Memory B cell (primary cell): ENCODE data around the gene INSIG2.

ENCODE experiments used
- ATAC-seq: fragments of 150-1000 bp; cut with Tn5 transposase; 2 replicates; pipeline ENCODE4 v1.10.0; 2021; ENCODE audit warnings: low read depth, mild to moderate bottlenecking, moderate library complexity
- DNase-seq, 2 donors: peaks; one replicate each; pipeline ENCODE4 v3.0.0; 2022; ENCODE audit warnings: low spot score in 2 of 2
- H3K27ac Mint-ChIP-seq: one replicate; pipeline ENCODE4 v1.8.0; 2022; ENCODE audit warnings: mild to moderate bottlenecking, moderate library complexity, mixed read lengths
- H3K27me3 Mint-ChIP-seq: one replicate; pipeline ENCODE4 v1.8.0; 2022; ENCODE audit warnings: mixed read lengths
- H3K36me3 Mint-ChIP-seq: one replicate; pipeline ENCODE4 v1.8.0; 2022; ENCODE audit warnings: mild to moderate bottlenecking, mixed read lengths
- H3K4me1 Mint-ChIP-seq: one replicate; pipeline ENCODE4 v1.8.0; 2022; ENCODE audit warnings: mixed read lengths
- H3K4me3 Mint-ChIP-seq: one replicate; pipeline ENCODE4 v1.8.0; 2022; ENCODE audit warnings: mild to moderate bottlenecking, moderate library complexity, mixed read lengths
- H3K9me3 Mint-ChIP-seq: one replicate; pipeline ENCODE4 v1.8.0; 2022; ENCODE audit warnings: mixed read lengths

Gene INSIG2

GRCh38 chr2:118102433-118103082 is 14.3 kb downstream of the INSIG2 start:
- ATAC-seq: no peak

GRCh38 chr2:118103951-118104940 is 16.0 kb downstream of the INSIG2 start:
- Mint-ChIP-seq H3K27me3 (no peaks in the 10 kb centered on the region), H3K36me3 (peaks cover 40% of the 10 kb centered on the region), H3K4me3 (no peak overlapping the region), H3K4me1 (peaks cover 3% of the 10 kb centered on the region), H3K9me3 (no peaks in the 10 kb centered on the region), H3K27ac (peak overlapping the region; percentile 58)
- ATAC-seq: peak; percentile 51
- no peak for DNase-seq

More at GRCh38 chr2:118102433-118103082, 14.3 kb downstream of the INSIG2 start:
- Mint-ChIP-seq H3K27me3 (no peaks in the 10 kb centered on the region), H3K27ac (no peak overlapping the region), H3K4me3 (no peak overlapping the region), H3K9me3 (no peaks in the 10 kb centered on the region), H3K36me3 (peaks cover 43% of the 10 kb centered on the region), H3K4me1 (peaks cover 12% of the 10 kb centered on the region)
- DNase-seq: no peak

DNA sequence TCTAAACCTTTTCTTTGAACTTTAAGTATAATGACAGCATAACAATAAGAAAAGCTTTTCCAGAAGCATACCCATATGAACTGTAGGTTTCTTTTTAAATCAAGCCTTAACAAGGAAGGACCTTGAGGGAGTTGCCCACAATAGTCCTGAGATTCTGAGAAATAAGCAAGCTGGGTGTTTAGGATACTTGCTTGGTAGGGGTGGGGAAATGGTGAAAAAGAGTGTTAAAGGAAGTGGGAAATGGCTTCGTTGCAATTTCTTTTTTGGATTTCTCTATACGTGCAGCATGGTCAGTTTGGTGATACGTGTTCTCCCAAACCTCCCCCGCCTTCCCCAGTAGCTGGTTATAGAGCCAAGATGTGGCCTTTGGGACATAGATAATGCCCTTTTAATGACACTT is 17.2 kb downstream of the INSIG2 start:
- no peaks in the 10 kb centered on the region for H3K27me3 Mint-ChIP-seq
- H3K4me3 Mint-ChIP-seq: no peak overlapping the region
- no peak for ATAC-seq
- DNase-seq: no peak
- H3K4me1 Mint-ChIP-seq: peaks cover 3% of the 10 kb centered on the region
- peaks cover 38% of the 10 kb centered on the region for H3K36me3 Mint-ChIP-seq
- H3K27ac Mint-ChIP-seq: no peak overlapping the region
- no peaks in the 10 kb centered on the region for H3K9me3 Mint-ChIP-seq

DNA sequence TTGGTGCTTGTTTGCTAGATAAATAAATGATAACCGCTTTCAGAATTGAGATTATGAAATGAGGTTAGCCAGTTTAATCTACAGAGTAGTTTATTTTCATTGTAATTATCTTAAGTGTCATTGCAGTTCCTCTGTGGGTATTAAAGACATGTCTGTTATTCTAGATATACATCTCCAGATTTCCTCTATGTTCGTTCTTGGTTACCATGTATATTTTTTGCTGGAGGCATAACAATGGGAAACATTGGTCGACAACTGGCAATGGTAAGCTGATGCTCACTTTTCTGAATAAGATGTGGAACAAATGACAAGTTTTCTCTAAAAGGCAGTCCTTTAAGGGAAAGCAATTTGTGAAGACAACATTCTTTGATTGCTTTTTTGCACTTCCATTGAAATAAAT is 18.7 kb downstream of the INSIG2 start:
- Mint-ChIP-seq H3K27ac (no peak overlapping the region), H3K4me1 (peaks cover 6% of the 10 kb centered on the region), H3K4me3 (no peak overlapping the region), H3K9me3 (peaks cover 2% of the 10 kb centered on the region), H3K27me3 (no peaks in the 10 kb centered on the region), H3K36me3 (peaks cover 35% of the 10 kb centered on the region)
- DNase-seq: no peak
- ATAC-seq: no peak

DNA sequence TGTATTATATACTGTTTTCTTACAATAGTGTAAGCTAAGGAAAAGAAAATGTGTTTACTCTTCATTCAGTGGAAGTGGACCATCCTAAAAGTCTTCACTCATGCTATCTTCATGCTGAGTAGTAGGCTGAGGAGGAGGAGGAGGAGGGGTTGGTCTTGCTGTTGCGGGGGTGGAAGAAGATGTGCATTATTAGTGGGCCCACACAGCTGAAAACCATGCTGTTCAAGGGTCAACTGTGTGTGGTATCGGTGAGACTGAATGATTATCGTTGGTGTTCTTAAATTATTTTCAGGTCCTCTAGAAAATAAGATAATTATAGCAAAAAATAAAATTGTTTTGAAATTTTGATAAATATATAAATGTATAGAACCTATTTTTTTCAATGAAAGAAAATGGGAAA is 22.0 kb downstream of the INSIG2 start:
- Mint-ChIP-seq H3K9me3 (peaks cover 2% of the 10 kb centered on the region), H3K4me1 (peaks cover 7% of the 10 kb centered on the region), H3K36me3 (peaks cover 29% of the 10 kb centered on the region), H3K27ac (no peak overlapping the region), H3K27me3 (no peaks in the 10 kb centered on the region), H3K4me3 (no peak overlapping the region)
- ATAC-seq: no peak
- DNase-seq: no peak

- DNase-seq (no peak), ATAC-seq (no peak)
- Mint-ChIP-seq H3K9me3 (peaks cover 2% of the 10 kb centered on the region), H3K4me1 (peaks cover 7% of the 10 kb centered on the region), H3K36me3 (peaks cover 27% of the 10 kb centered on the region), H3K4me3 (no peak overlapping the region), H3K27me3 (no peaks in the 10 kb centered on the region), H3K27ac (peak overlapping the region; percentile 22)
Measured at GRCh38 chr2:118110991-118111390, 22.7 kb downstream of the INSIG2 start.

GRCh38 chr2:118112771-118113334 is 24.6 kb downstream of the INSIG2 start:
- Mint-ChIP-seq H3K4me1 (peaks cover 7% of the 10 kb centered on the region), H3K9me3 (peaks cover 2% of the 10 kb centered on the region), H3K4me3 (no peak overlapping the region), H3K27ac (no peak overlapping the region), H3K36me3 (peaks cover 18% of the 10 kb centered on the region), H3K27me3 (no peaks in the 10 kb centered on the region)
- DNase-seq (no peak), ATAC-seq (no peak)

DNA sequence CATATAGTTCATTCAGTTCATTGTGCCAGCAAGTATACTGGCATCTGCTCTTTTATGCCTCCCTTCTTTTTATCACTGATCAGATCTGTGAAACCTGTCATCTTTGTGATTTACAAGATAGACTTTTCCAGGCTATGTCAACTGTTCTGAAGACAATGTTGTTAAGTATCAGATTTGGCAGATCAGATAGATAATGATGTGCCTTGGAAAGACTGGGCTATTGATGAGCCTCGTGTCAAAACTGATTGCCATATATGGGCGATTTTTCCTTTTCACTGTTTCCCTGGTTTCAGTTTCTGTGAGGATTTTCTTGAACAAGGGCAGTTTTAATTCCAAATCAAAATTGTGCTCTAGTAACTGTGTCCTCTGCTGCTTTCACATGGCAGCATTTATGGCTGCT is 26.6 kb downstream of the INSIG2 start:
- DNase-seq: no peak
- Mint-ChIP-seq H3K27ac (peak overlapping the region; percentile 39), H3K27me3 (no peaks in the 10 kb centered on the region), H3K4me1 (peaks cover 7% of the 10 kb centered on the region), H3K9me3 (peaks cover 2% of the 10 kb centered on the region), H3K36me3 (peaks cover 10% of the 10 kb centered on the region), H3K4me3 (no peak overlapping the region)
- ATAC-seq: no peak

- ATAC-seq (no peak), DNase-seq (no peak)
- Mint-ChIP-seq H3K27ac (no peak overlapping the region), H3K4me1 (peaks cover 7% of the 10 kb centered on the region), H3K36me3 (peaks cover 7% of the 10 kb centered on the region), H3K27me3 (no peaks in the 10 kb centered on the region), H3K9me3 (peaks cover 2% of the 10 kb centered on the region), H3K4me3 (no peak overlapping the region)
Measured at GRCh38 chr2:118115761-118116160, 27.5 kb downstream of the INSIG2 start.

- H3K9me3 Mint-ChIP-seq: no peaks in the 10 kb centered on the region
- H3K27me3 Mint-ChIP-seq: no peaks in the 10 kb centered on the region
- DNase-seq (no peak), ATAC-seq (no peak)
- H3K4me1 Mint-ChIP-seq: no peaks in the 10 kb centered on the region
- no peaks in the 10 kb centered on the region for H3K36me3 Mint-ChIP-seq
- H3K27ac Mint-ChIP-seq: no peak overlapping the region
- no peak overlapping the region for H3K4me3 Mint-ChIP-seq
Measured at GRCh38 chr2:118118479-118118878, 30.2 kb downstream of the INSIG2 start.

DNA sequence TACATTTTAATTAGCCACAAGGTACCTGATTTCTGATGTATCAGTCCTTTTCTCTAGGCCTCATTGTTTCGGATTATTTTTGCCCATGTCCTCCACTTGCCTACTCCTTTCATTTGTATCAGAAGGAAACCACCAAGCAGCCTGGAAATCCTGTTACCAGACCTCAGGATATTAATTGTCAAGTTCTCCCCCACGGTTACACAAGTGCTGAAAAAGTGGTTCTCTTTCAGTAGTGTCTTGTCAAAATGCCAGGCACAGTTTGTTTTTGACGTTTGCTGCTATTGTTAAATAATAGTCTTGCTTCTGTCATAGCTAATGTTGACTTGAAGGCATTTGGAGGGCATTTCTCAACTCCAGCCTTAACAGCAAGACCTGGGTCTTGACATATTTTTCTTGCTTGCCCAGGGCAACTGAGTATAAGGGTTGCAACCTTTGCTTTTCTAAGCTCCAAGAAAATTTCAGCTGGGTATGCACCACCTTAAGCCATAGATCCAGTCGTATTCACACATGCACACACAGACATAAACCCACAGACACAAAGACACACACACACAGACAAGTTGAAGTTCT is 31.0 kb downstream of the INSIG2 start:
- H3K27me3 Mint-ChIP-seq: no peaks in the 10 kb centered on the region
- no peak overlapping the region for H3K27ac Mint-ChIP-seq
- no peak overlapping the region for H3K4me3 Mint-ChIP-seq
- no peaks in the 10 kb centered on the region for H3K9me3 Mint-ChIP-seq
- DNase-seq: no peak
- no peak for ATAC-seq
- no peaks in the 10 kb centered on the region for H3K4me1 Mint-ChIP-seq
- no peaks in the 10 kb centered on the region for H3K36me3 Mint-ChIP-seq

DNA sequence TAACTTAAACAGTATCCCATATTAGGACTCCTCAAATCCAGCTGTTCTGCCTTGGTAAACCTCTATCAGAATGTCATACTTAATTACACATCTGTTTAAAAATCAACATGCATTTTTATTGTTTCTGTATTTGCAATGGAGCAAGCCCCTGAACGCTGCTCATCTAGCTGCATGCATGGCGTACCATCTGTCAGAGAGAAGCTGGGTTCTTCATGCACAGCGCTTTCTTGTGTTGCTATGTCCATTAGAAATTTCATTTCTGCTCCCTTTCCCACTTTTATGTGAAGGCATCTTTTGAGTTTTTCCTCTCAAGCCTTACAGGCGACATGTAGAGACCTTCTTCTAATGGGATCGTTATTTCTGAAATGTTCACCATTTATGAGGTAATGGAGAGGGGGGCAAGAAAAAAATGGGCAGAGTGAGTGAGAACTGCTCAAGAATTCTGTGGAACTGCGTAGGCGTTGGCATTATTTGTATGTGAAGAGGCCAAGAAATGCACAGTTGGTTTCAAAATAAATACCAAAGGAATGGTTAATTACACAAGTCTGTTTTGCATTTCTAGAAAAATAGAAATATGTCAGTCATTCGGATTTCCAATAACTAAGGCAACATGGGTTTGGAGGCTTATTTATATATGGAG is 31.6 kb downstream of the INSIG2 start:
- no peak for ATAC-seq
- Mint-ChIP-seq H3K36me3 (no peaks in the 10 kb centered on the region), H3K9me3 (no peaks in the 10 kb centered on the region), H3K4me3 (no peak overlapping the region), H3K27me3 (no peaks in the 10 kb centered on the region), H3K27ac (no peak overlapping the region), H3K4me1 (no peaks in the 10 kb centered on the region)
- DNase-seq: no peak

DNA sequence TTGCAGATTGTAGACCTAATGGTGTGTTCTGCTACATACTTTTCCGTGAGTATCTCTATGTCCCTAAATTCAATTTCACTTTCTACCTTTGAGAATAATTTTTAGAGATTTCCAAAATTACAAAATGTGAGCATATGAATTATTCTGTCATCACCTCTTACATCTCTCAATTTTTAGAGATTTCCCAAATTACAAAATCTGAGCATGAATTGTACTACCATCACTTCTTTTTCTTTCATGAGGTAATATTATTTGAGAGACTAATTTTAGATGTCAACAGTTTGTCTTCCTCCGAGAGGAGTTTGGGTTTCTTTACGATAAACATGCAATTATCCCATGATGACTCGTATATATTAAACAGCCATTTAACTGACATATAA is 32.1 kb downstream of the INSIG2 start:
- Mint-ChIP-seq H3K27ac (no peak overlapping the region), H3K36me3 (no peaks in the 10 kb centered on the region), H3K4me1 (no peaks in the 10 kb centered on the region), H3K27me3 (no peaks in the 10 kb centered on the region), H3K4me3 (no peak overlapping the region), H3K9me3 (no peaks in the 10 kb centered on the region)
- DNase-seq: no peak
- no peak for ATAC-seq

DNA sequence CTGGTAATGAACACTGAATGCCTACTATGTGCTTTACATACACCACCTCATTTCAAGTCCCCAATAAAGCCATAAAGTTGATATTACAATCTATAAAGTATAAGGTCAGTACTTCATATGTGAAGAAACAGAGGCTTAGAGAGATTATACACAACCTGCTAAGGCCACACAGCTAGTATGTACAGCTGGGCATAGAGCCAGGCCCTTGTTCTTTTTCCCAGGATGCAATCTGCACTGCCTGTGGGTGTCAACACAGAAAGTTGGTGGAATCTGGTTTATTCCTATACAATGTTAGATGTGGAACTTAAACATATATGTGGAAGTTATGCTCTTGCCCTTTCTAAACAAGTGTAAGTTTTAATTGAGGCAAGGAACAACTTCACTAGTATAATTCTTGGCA is 32.8 kb downstream of the INSIG2 start:
- H3K4me1 Mint-ChIP-seq: no peaks in the 10 kb centered on the region
- no peaks in the 10 kb centered on the region for H3K27me3 Mint-ChIP-seq
- H3K36me3 Mint-ChIP-seq: no peaks in the 10 kb centered on the region
- ATAC-seq (no peak), DNase-seq (no peak)
- H3K9me3 Mint-ChIP-seq: no peaks in the 10 kb centered on the region
- no peak overlapping the region for H3K4me3 Mint-ChIP-seq
- no peak overlapping the region for H3K27ac Mint-ChIP-seq
